GM12878 (cell line): Measurements from ENCODE around the gene SEPTIN1.

Experiments used
- CTCF ChIP-seq, 3 experiments: IDR thresholded peaks in 2 of 3; conservative IDR thresholded peaks in 1 of 3; 2 replicates each; pipeline ENCODE4 v1.5.1; 2011; ENCODE audit warnings: low read depth in 3 of 3, low read length in 3 of 3, mild to moderate bottlenecking in 3 of 3, control low read depth in 2 of 3, moderate library complexity in 2 of 3, inconsistent platforms in 1 of 3, mixed read lengths in 1 of 3; ENCODE audit not compliant: control insufficient read depth in 2 of 3, insufficient read depth in 1 of 3; ENCODE audit errors: extremely low read depth in 1 of 3
- SREBF2 ChIP-seq: IDR thresholded peaks from 2 replicates; pipeline ENCODE4 v1.6.1; 2012; ENCODE audit warnings: mild to moderate bottlenecking, low read length
- TAF1 ChIP-seq: IDR thresholded peaks from 2 replicates; pipeline ENCODE4 v1.6.1; 2011; ENCODE audit warnings: mild to moderate bottlenecking, low read depth, low read length, borderline replicate concordance

GRCh38 chr16:30407102-30407803 lies 24.9 kb upstream of the SEPTIN1 start, which contains the start of gene ZNF771:
- peak in 1 of 3 experiments; percentile 21; a peak in 1 of 6 replicates for TF ChIP-seq CTCF (IDR thresholded peaks at IDR 0.05 in 2 of 3, conservative IDR thresholded peaks at IDR 0.05 in 1 of 3; ENCODE audit: control insufficient read depth in 2 of 3, extremely low read depth in 1 of 3, insufficient read depth in 1 of 3, low read depth in 3 of 3, low read length in 3 of 3)
- TF ChIP-seq TAF1, result peak; percentile 71; the same call in 1 of the 2 replicates
- no peak for TF ChIP-seq SREBF2
